Measurements from ENCODE around the gene LDLRAP1. TPM values are rescaled to one million over a fixed set of nuclear protein-coding genes. Genes with fewer than 3 reads are reported as not detected.

Gene LDLRAP1
- total RNA-seq, 2 donors from 2014 or later, result 13.9 to 14.5 TPM

DNA sequence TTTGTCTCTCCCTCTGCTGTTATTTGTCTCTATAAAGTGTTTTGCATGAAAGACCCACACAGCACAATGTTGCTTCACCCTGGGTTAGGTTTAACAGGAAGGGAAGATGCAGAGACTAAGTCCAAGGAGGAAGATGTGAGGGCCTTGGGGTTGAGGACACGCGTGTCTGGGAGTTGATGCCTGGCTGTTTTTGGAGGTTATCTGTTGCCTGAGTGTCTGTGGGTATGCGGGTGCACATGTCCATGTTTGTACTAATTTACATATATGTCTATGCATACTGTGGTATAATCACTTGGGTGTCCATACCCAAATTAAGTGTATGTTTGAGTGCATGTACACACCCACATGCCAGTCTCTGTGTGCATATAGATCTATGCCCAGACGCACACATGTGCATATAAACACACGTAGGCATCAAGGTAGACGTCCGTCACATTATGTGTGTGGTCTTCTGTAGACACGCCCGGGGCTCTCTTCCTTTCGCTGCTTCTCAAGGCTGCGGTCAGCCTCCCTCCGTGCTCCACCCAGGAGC, 72.2 kb downstream of the LDLRAP1 start:
- Mint-ChIP-seq H3K4me1 (peaks cover 4% of the 10 kb centered on the region), H3K27me3 (ENCODE audit: insufficient read depth) (peaks cover 49% of the 10 kb centered on the region), H3K27ac (no peak overlapping the region), H3K4me3 (peak overlapping the region; percentile 55), H3K9me3 (no peaks in the 10 kb centered on the region), H3K36me3 (ENCODE audit: low read depth) (no peaks in the 10 kb centered on the region)
- H3K27me3 ChIP-seq (ENCODE audit: control insufficient read depth, insufficient read depth, low read length, poor library complexity, severe bottlenecking), result peaks cover 73% of the 10 kb centered on the region
- DNase-seq, result no peak
- 24 to 30% methylated on average over 4 to 11 of the region's 12 CpGs for WGBS, 2 experiments (ENCODE audit: insufficient coverage in 1 of 2, insufficient read length in 1 of 2)
- H3K4me3 ChIP-seq (ENCODE audit: low read length), result peak overlapping the region; percentile 75
- no peaks in the 10 kb centered on the region for H3K36me3 ChIP-seq (ENCODE audit: control insufficient read depth, insufficient read depth, low read length)
- no peak overlapping the region for H3K9ac ChIP-seq (ENCODE audit: extremely low read depth, low read length, poor library complexity, severe bottlenecking)
- no peak overlapping the region for H3K27ac ChIP-seq (ENCODE audit: low read depth, low read length)
- no peaks in the 10 kb centered on the region for H3K4me1 ChIP-seq (ENCODE audit: control insufficient read depth, insufficient read depth, low read length)
- no peaks in the 10 kb centered on the region for H3K9me3 ChIP-seq (ENCODE audit: control insufficient read depth, low read length)
- TF ChIP-seq, protein P1, sequence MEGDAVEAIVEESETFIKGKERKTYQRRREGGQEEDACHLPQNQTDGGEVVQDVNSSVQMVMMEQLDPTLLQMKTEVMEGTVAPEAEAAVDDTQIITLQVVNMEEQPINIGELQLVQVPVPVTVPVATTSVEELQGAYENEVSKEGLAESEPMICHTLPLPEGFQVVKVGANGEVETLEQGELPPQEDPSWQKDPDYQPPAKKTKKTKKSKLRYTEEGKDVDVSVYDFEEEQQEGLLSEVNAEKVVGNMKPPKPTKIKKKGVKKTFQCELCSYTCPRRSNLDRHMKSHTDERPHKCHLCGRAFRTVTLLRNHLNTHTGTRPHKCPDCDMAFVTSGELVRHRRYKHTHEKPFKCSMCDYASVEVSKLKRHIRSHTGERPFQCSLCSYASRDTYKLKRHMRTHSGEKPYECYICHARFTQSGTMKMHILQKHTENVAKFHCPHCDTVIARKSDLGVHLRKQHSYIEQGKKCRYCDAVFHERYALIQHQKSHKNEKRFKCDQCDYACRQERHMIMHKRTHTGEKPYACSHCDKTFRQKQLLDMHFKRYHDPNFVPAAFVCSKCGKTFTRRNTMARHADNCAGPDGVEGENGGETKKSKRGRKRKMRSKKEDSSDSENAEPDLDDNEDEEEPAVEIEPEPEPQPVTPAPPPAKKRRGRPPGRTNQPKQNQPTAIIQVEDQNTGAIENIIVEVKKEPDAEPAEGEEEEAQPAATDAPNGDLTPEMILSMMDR (conservative IDR thresholded peaks at IDR 0.05), result no peak

DNA sequence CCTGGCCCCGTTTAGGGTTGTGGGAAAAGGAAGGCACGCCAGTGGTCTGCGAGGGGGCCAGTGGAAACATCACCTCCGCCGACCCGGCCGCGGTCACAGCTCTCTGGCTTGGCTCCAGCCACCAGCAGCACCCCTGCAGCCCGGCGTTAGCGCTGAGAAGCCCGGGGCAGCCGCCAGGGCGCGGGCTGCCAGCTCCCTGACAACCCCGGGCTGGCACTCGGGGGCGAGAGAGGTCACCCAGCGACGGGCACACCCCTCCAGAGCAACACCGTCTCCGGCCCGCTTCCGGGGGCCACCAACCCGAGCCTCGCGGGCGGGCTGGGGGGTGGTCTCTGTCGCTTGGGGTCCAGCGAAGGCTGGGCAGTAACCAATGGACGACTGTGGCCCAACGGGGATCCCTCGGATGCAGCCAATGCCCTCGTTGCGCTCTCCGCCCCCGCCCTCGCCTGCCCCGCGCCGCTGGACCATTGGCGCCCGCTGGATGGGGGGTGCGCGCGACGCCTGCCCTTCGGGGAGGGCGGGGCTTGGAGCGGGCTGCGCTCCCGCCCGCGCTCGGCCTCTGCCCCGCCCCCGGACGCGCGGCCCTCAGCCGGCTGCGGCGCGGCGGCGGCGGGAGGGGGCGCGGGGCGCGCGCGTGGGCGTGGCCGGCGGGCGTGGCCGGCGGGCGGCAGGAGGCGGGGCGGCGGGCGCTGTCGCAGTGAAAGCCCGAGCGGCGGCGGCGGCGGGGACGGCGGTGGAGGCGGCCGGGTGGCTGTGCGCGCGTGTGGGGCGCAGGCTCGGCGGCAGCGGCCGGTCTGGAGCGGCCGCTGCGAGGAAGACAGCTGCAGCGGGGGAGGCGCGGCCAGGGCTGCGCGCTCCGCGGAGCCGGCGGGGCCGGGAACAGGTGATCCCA, 72.9 kb downstream of the LDLRAP1 start, which contains the start of gene MAN1C1:
MAN1C1 (plus strand) TSS at position 697 of the 892 bp plus-strand sequence. CDS start 1,007 bp downstream, outside the sequence.
- peaks cover 45% of the 10 kb centered on the region for H3K27me3 Mint-ChIP-seq (ENCODE audit: insufficient read depth)
- Histone ChIP-seq H3K9me3 (ENCODE audit: control insufficient read depth, low read length) (no peaks in the 10 kb centered on the region), H3K27ac (ENCODE audit: low read depth, low read length) (no peak within 1 kb of the TSS), H3K27me3 (ENCODE audit: control insufficient read depth, insufficient read depth, low read length, poor library complexity, severe bottlenecking) (peaks cover 66% of the 10 kb centered on the region), H3K4me1 (ENCODE audit: control insufficient read depth, insufficient read depth, low read length) (no peaks in the 10 kb centered on the region), H3K4me3 (ENCODE audit: low read length) (peak within 1 kb of the TSS; percentile 75), H3K9ac (ENCODE audit: extremely low read depth, low read length, poor library complexity, severe bottlenecking) (no peak within 1 kb of the TSS), H3K36me3 (ENCODE audit: control insufficient read depth, insufficient read depth, low read length) (no peaks in the 10 kb centered on the region)
- TF ChIP-seq, protein P1 (conservative IDR thresholded peaks at IDR 0.05), result peak; percentile 83
- no peaks in the 10 kb centered on the region for H3K9me3 Mint-ChIP-seq
- H3K4me1 Mint-ChIP-seq, result peaks cover 8% of the 10 kb centered on the region
- peak within 1 kb of the TSS; percentile 55 for H3K4me3 Mint-ChIP-seq
- H3K27ac Mint-ChIP-seq, result no peak within 1 kb of the TSS
- H3K36me3 Mint-ChIP-seq (ENCODE audit: low read depth), result no peaks in the 10 kb centered on the region
- peak; percentile 98 for DNase-seq
- 0% methylated on average over 8 to 116 of the region's 116 CpGs for WGBS, 2 experiments (ENCODE audit: insufficient coverage in 1 of 2, insufficient read length in 1 of 2)

GRCh38 chr1:25616987-25617624, 73.7 kb downstream of the LDLRAP1 start:
- peaks cover 9% of the 10 kb centered on the region for H3K4me1 Mint-ChIP-seq
- WGBS, 2 experiments (ENCODE audit: insufficient coverage in 1 of 2, insufficient read length in 1 of 2), result 0% methylated on average over 34 to 94 of the region's 94 CpGs
- no peaks in the 10 kb centered on the region for H3K36me3 Mint-ChIP-seq (ENCODE audit: low read depth)
- H3K4me3 Mint-ChIP-seq, result peak overlapping the region; percentile 52
- H3K9me3 ChIP-seq (ENCODE audit: control insufficient read depth, low read length), result no peaks in the 10 kb centered on the region
- H3K27me3 ChIP-seq (ENCODE audit: control insufficient read depth, insufficient read depth, low read length, poor library complexity, severe bottlenecking), result peaks cover 58% of the 10 kb centered on the region
- no peak overlapping the region for H3K9ac ChIP-seq (ENCODE audit: extremely low read depth, low read length, poor library complexity, severe bottlenecking)
- DNase-seq, result no peak
- no peaks in the 10 kb centered on the region for H3K9me3 Mint-ChIP-seq
- H3K27ac ChIP-seq (ENCODE audit: low read depth, low read length), result no peak overlapping the region
- H3K27me3 Mint-ChIP-seq (ENCODE audit: insufficient read depth), result peaks cover 41% of the 10 kb centered on the region
- H3K4me1 ChIP-seq (ENCODE audit: control insufficient read depth, insufficient read depth, low read length), result no peaks in the 10 kb centered on the region
- H3K36me3 ChIP-seq (ENCODE audit: control insufficient read depth, insufficient read depth, low read length), result no peaks in the 10 kb centered on the region
- TF ChIP-seq, protein P1 (conservative IDR thresholded peaks at IDR 0.05), result no peak
- no peak overlapping the region for H3K27ac Mint-ChIP-seq
- H3K4me3 ChIP-seq (ENCODE audit: low read length), result peak overlapping the region; percentile 75
